Measurements from ENCODE around the gene PDE6C.

PDE6C gene

GRCh38 chr10:93629647-93630305, 17.4 kb downstream of the PDE6C start:
- Histone ChIP-seq H3K4me3 (ENCODE audit: low read length) (no peak overlapping the region), H3K9me3 (ENCODE audit: insufficient read depth, low read length) (no peaks in the 10 kb centered on the region), H3K27me3 (ENCODE audit: low read depth, low read length) (no peaks in the 10 kb centered on the region), H3K36me3 (replicated peaks; ENCODE audit: low read depth, low read length) (no peaks in the 10 kb centered on the region), H3K9ac (ENCODE audit: low read length) (no peak overlapping the region), H4K20me1 (ENCODE audit: insufficient read depth, low read length) (no peaks in the 10 kb centered on the region), H3K27ac (ENCODE audit: low read length) (no peak overlapping the region), H2AFZ (ENCODE audit: low read depth, low read length) (no peak overlapping the region), H3K79me2 (ENCODE audit: low read length) (no peaks in the 10 kb centered on the region), H3K4me2 (ENCODE audit: low read length) (no peak overlapping the region), H3K4me1 (ENCODE audit: low read length) (no peaks in the 10 kb centered on the region)
- TF ChIP-seq CTCF (IDR thresholded peaks at IDR 0.05; ENCODE audit: low read depth, low read length), result no peak
- no peak for TF ChIP-seq EZH2phosphoT487 (IDR thresholded peaks at IDR 0.05; ENCODE audit: low read depth)

- TF ChIP-seq EZH2phosphoT487 (IDR thresholded peaks at IDR 0.05; ENCODE audit: low read depth) (no peak), CTCF (IDR thresholded peaks at IDR 0.05; ENCODE audit: low read depth, low read length) (no peak)
- Histone ChIP-seq H3K4me3 (ENCODE audit: low read length) (no peak overlapping the region), H3K4me2 (ENCODE audit: low read length) (no peak overlapping the region), H3K36me3 (replicated peaks; ENCODE audit: low read depth, low read length) (no peaks in the 10 kb centered on the region), H3K27ac (ENCODE audit: low read length) (no peak overlapping the region), H3K9ac (ENCODE audit: low read length) (no peak overlapping the region), H3K9me3 (ENCODE audit: insufficient read depth, low read length) (no peaks in the 10 kb centered on the region), H4K20me1 (ENCODE audit: insufficient read depth, low read length) (no peaks in the 10 kb centered on the region), H3K27me3 (ENCODE audit: low read depth, low read length) (no peaks in the 10 kb centered on the region), H3K79me2 (ENCODE audit: low read length) (no peaks in the 10 kb centered on the region), H3K4me1 (ENCODE audit: low read length) (no peaks in the 10 kb centered on the region), H2AFZ (ENCODE audit: low read depth, low read length) (no peak overlapping the region)
Measured at GRCh38 chr10:93630625-93631557, 18.6 kb downstream of the PDE6C start.

GRCh38 chr10:93639791-93640190, 27.5 kb downstream of the PDE6C start:
- TF ChIP-seq EZH2phosphoT487 (IDR thresholded peaks at IDR 0.05; ENCODE audit: low read depth), result no peak
- TF ChIP-seq CTCF (IDR thresholded peaks at IDR 0.05; ENCODE audit: low read depth, low read length), result no peak
- H3K9me3 ChIP-seq (ENCODE audit: insufficient read depth, low read length), result no peaks in the 10 kb centered on the region
- H3K27me3 ChIP-seq (ENCODE audit: low read depth, low read length), result no peaks in the 10 kb centered on the region
- no peak overlapping the region for H3K4me2 ChIP-seq (ENCODE audit: low read length)
- no peaks in the 10 kb centered on the region for H3K79me2 ChIP-seq (ENCODE audit: low read length)
- no peaks in the 10 kb centered on the region for H3K36me3 ChIP-seq (replicated peaks; ENCODE audit: low read depth, low read length)
- no peak overlapping the region for H3K27ac ChIP-seq (ENCODE audit: low read length)
- H2AFZ ChIP-seq (ENCODE audit: low read depth, low read length), result no peak overlapping the region
- H3K4me1 ChIP-seq (ENCODE audit: low read length), result no peaks in the 10 kb centered on the region
- H4K20me1 ChIP-seq (ENCODE audit: insufficient read depth, low read length), result no peaks in the 10 kb centered on the region
- H3K9ac ChIP-seq (ENCODE audit: low read length), result no peak overlapping the region
- H3K4me3 ChIP-seq (ENCODE audit: low read length), result no peak overlapping the region

- Histone ChIP-seq H2AFZ (ENCODE audit: low read depth, low read length) (no peak overlapping the region), H3K4me2 (ENCODE audit: low read length) (no peak overlapping the region), H3K9me3 (ENCODE audit: insufficient read depth, low read length) (no peaks in the 10 kb centered on the region), H3K79me2 (ENCODE audit: low read length) (no peaks in the 10 kb centered on the region), H3K27me3 (ENCODE audit: low read depth, low read length) (no peaks in the 10 kb centered on the region), H4K20me1 (ENCODE audit: insufficient read depth, low read length) (no peaks in the 10 kb centered on the region), H3K4me3 (ENCODE audit: low read length) (no peak overlapping the region), H3K27ac (ENCODE audit: low read length) (no peak overlapping the region), H3K36me3 (replicated peaks; ENCODE audit: low read depth, low read length) (no peaks in the 10 kb centered on the region), H3K4me1 (ENCODE audit: low read length) (no peaks in the 10 kb centered on the region), H3K9ac (ENCODE audit: low read length) (no peak overlapping the region)
- TF ChIP-seq EZH2phosphoT487 (IDR thresholded peaks at IDR 0.05; ENCODE audit: low read depth) (no peak), CTCF (IDR thresholded peaks at IDR 0.05; ENCODE audit: low read depth, low read length) (no peak)
Measured at GRCh38 chr10:93652857-93653256, 40.5 kb downstream of the PDE6C start.

Measured in OCI-LY3 (cell line).